IMR-90 (cell line): ENCODE data around the gene SREBF2.

Source experiments
- RCOR1 ChIP-seq: IDR thresholded peaks from 2 replicates; pipeline ENCODE4 v1.6.1; 2012; ENCODE audit warnings: mild to moderate bottlenecking, low read length, improper control_type of control experiment; ENCODE audit not compliant: insufficient replicate concordance
- TF ChIP-seq, protein P1 (sequence below): fragments of 150-350 bp; IDR thresholded peaks from 2 replicates; pipeline ENCODE4 v1.6.1; 2016; ENCODE audit warnings: low read depth, mild to moderate bottlenecking, low read length, moderate library complexity, borderline replicate concordance
- TF ChIP-seq, protein P2 (sequence below): conservative IDR thresholded peaks from 2 replicates; pipeline ENCODE4 v1.5.1; 2012; ENCODE audit warnings: mild to moderate bottlenecking, low read depth, low read length, improper control_type of control experiment

DNA sequence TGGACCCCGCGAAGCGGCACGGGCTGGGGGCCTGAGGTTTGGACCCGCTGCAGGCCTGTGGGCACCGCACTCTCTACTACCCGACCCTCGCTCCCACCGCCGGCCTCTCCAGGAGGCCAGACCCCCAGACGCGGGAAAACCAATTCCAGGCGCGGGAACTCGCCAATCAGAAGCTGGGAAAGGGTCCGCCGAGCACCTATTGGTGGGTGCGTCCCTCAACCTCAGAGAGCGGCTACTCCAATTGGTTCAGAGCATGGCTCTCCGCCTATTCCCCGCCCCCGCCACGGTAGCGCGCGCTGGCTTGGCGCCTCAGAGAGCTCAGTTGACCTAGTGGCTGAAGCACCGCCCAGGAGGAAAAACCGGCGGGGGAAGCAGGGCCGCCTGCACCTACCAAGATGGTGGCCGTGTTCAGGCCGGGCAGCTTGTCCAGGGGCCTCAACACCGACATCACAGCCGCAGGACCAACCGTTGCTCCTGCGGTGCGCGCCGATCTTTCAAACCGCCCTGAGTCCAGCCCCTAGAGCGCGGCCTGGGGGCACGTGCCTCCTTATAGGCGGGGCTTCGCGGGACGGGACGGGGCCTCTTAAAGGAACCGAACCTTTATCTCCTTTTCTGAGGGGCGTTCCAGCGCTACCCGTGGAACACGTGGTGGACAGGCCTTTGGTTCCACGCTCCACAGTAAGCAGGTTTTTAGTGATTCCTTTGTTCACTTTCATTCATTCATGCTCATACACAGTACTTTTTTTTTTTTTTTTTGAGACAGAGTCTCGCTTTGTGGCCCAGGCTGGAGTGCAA, 113.9 kb downstream of the SREBF2 start, which contains the start of gene CENPM:
- TF ChIP-seq RCOR1: no peak
- TF ChIP-seq, protein P1, sequence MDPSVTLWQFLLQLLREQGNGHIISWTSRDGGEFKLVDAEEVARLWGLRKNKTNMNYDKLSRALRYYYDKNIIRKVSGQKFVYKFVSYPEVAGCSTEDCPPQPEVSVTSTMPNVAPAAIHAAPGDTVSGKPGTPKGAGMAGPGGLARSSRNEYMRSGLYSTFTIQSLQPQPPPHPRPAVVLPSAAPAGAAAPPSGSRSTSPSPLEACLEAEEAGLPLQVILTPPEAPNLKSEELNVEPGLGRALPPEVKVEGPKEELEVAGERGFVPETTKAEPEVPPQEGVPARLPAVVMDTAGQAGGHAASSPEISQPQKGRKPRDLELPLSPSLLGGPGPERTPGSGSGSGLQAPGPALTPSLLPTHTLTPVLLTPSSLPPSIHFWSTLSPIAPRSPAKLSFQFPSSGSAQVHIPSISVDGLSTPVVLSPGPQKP: no peak
- TF ChIP-seq, protein P2, sequence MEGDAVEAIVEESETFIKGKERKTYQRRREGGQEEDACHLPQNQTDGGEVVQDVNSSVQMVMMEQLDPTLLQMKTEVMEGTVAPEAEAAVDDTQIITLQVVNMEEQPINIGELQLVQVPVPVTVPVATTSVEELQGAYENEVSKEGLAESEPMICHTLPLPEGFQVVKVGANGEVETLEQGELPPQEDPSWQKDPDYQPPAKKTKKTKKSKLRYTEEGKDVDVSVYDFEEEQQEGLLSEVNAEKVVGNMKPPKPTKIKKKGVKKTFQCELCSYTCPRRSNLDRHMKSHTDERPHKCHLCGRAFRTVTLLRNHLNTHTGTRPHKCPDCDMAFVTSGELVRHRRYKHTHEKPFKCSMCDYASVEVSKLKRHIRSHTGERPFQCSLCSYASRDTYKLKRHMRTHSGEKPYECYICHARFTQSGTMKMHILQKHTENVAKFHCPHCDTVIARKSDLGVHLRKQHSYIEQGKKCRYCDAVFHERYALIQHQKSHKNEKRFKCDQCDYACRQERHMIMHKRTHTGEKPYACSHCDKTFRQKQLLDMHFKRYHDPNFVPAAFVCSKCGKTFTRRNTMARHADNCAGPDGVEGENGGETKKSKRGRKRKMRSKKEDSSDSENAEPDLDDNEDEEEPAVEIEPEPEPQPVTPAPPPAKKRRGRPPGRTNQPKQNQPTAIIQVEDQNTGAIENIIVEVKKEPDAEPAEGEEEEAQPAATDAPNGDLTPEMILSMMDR: no peak
